Bone marrow (tissue), 2 donors: ENCODE measurements around the gene XIRP1.

Experiments used
- DNase-seq, 2 donors: peaks; one replicate each; lab custom pipeline; 2025; lab: John Stamatoyannopoulos, UW

Gene XIRP1

GRCh38 chr3:39142067-39142466 is 50.3 kb downstream of the XIRP1 start:
- no peak for DNase-seq

- DNase-seq: no peak
Observed at GRCh38 chr3:39141171-39141995, 51.0 kb downstream of the XIRP1 start.

- no peak for DNase-seq
Observed at GRCh38 chr3:39140341-39140971, 51.9 kb downstream of the XIRP1 start.

- DNase-seq: no peak
Observed at GRCh38 chr3:39139442-39139841, 53.0 kb downstream of the XIRP1 start.

- DNase-seq: no peak
Observed at GRCh38 chr3:39138804-39139415, 53.5 kb downstream of the XIRP1 start.

GRCh38 chr3:39137991-39138803 is 54.2 kb downstream of the XIRP1 start:
- DNase-seq: no peak

- no peak for DNase-seq
Observed at GRCh38 chr3:39137435-39137936, 54.9 kb downstream of the XIRP1 start.

- DNase-seq: no peak
Observed at GRCh38 chr3:39136533-39137434, 55.6 kb downstream of the XIRP1 start.

GRCh38 chr3:39135170-39135805 is 57.1 kb downstream of the XIRP1 start:
- DNase-seq: no peak

GRCh38 chr3:39134305-39134704 is 58.1 kb downstream of the XIRP1 start:
- no peak for DNase-seq

GRCh38 chr3:39133822-39134221 is 58.6 kb downstream of the XIRP1 start:
- DNase-seq: no peak
